PC-9 (cell line): ENCODE measurements around the gene RDH13. TPM values are rescaled to one million over a fixed set of nuclear protein-coding genes. Genes with fewer than 3 reads are reported as not detected.
"Not testable (repeated sequence)": the region's sequence is repeated elsewhere in the genome, so short reads cannot be mapped to it uniquely, and the experiment has no call there.

Source experiments
- BruUV-seq: library from RNA; stranded (reverse); fragments of 400-500 nt; replicated peaks from 2 replicates; lab custom pipeline; 2021; lab: Mats Ljungman, UMichigan
- CTCF ChIA-PET: fragments of 300-600 bp; sonication (Branson Sonifier 250); formaldehyde crosslinking; loops from one replicate; lab custom pipeline; 2022; ENCODE audit warnings: antibody characterized with exemption; lab: Charles Lee
- POLR2A ChIA-PET: fragments of 300-600 bp; sonication (Branson Sonifier 250); formaldehyde crosslinking; loops from one replicate; lab custom pipeline; 2022; ENCODE audit warnings: antibody characterized with exemption; ENCODE audit not compliant: unreplicated experiment; lab: Charles Lee
- DNase-seq, 2 experiments: peaks; one replicate each; pipeline versions ENCODE4 v3.0.0 to v3.0.0-alpha.2; 2015 to 2022; ENCODE audit warnings: mixed read lengths in 1 of 2
- H2AFZ ChIP-seq: fragments of 200-600 bp; sonication (generic); 2 replicates; pipeline ENCODE4 v1.8.1; 2017; ENCODE audit warnings: antibody characterized with exemption
- H3F3A ChIP-seq: fragments of 200-600 bp; sonication (generic); 2 replicates; pipeline ENCODE4 v1.8.1; 2017; ENCODE audit warnings: antibody characterized with exemption, mild to moderate bottlenecking, low read depth; ENCODE audit not compliant: insufficient read depth
- H3K27ac ChIP-seq: fragments of 200-600 bp; sonication (generic); 2 replicates; pipeline ENCODE4 v1.6.1; 2016; ENCODE audit warnings: mixed run types
- H3K27me3 ChIP-seq: fragments of 200-600 bp; sonication (generic); 2 replicates; pipeline ENCODE4 v1.6.1; 2016; ENCODE audit warnings: low read depth, mixed run types; ENCODE audit not compliant: insufficient read depth
- H3K36me3 ChIP-seq: fragments of 200-600 bp; sonication (generic); 2 replicates; pipeline ENCODE4 v1.6.1; 2016; ENCODE audit warnings: low read depth, mixed run types
- H3K4me1 ChIP-seq: fragments of 200-600 bp; sonication (generic); replicated peaks from 2 replicates; pipeline ENCODE4 v1.6.1; 2016; ENCODE audit warnings: mixed run types; ENCODE audit not compliant: insufficient read depth
- H3K4me2 ChIP-seq: fragments of 200-600 bp; sonication (generic); 2 replicates; pipeline ENCODE4 v1.6.1; 2017; ENCODE audit warnings: mixed run types
- H3K4me3 ChIP-seq: fragments of 200-600 bp; sonication (generic); 2 replicates; pipeline ENCODE4 v1.6.1; 2016; ENCODE audit warnings: mixed run types
- H3K79me2 ChIP-seq: fragments of 200-600 bp; sonication (generic); 2 replicates; pipeline ENCODE4 v1.6.1; 2017; ENCODE audit warnings: low read depth, mixed run types
- H3K9me2 ChIP-seq: fragments of 200-600 bp; sonication (generic); 2 replicates; pipeline ENCODE4 v1.8.1; 2017; ENCODE audit warnings: mild to moderate bottlenecking; ENCODE audit not compliant: insufficient read depth
- H3K9me3 ChIP-seq: fragments of 200-600 bp; sonication (generic); 2 replicates; pipeline ENCODE4 v1.8.1; 2016; ENCODE audit warnings: low read depth; ENCODE audit not compliant: insufficient read depth
- H4K20me1 ChIP-seq: fragments of 200-600 bp; sonication (generic); 2 replicates; pipeline ENCODE4 v1.8.1; 2017; ENCODE audit not compliant: insufficient read depth
- EZH2 ChIP-seq: fragments of 200-600 bp; sonication (generic); IDR thresholded peaks from 2 replicates; pipeline ENCODE4 v1.8.0; 2017; ENCODE audit warnings: antibody characterized with exemption, low read depth
- intact Hi-C: fragments of 100-400 bp; cut with micrococcal nuclease; formaldehyde crosslinking; loops from one replicate; pipeline ENCODE4 v1.10.0; 2022; ENCODE audit not compliant: unreplicated experiment
- total RNA-seq: library from RNA; stranded (reverse); gene quantifications from 2 replicates; pipeline ENCODE4 v1.2.3, GENCODE V29; 2021
- TF ChIP-seq, protein P1 (sequence below): fragments of 200-600 bp; sonication (generic); conservative IDR thresholded peaks from 2 replicates; pipeline ENCODE4 v1.6.1; 2017; ENCODE audit warnings: mixed run types, antibody characterized with exemption, mild to moderate bottlenecking, moderate library complexity

RDH13 gene
- total RNA-seq, 1 experiment from 2014 or later = 39.8 TPM

DNA sequence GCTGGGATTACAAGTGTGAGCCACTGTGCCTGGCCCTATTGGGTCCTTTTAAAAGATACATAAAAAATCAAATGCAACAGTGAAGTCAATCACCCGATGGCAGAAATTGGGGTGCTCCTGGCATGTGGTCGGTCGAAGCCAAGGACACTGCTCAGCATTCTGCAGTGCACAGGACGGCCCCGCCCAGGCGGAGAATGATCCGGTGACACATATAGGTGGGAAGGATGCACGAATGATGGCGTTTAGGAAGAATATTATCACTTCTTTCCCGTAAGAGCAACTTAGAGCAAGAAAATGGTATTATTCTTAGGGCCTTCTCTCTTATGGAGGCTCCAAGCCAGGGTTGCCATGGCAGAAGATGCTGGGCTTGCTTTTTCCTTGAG lies 21.7 kb downstream of the RDH13 start:
- no peak overlapping the region for H3K4me3 ChIP-seq
- no peaks in the 10 kb centered on the region for H3K4me1 ChIP-seq
- no peaks in the 10 kb centered on the region for H3K79me2 ChIP-seq
- no peaks in the 10 kb centered on the region; the same call in 1 of the 2 replicates for H3K36me3 ChIP-seq
- no peak overlapping the region for H2AFZ ChIP-seq
- DNase-seq = no peak
- TF ChIP-seq, protein P1, sequence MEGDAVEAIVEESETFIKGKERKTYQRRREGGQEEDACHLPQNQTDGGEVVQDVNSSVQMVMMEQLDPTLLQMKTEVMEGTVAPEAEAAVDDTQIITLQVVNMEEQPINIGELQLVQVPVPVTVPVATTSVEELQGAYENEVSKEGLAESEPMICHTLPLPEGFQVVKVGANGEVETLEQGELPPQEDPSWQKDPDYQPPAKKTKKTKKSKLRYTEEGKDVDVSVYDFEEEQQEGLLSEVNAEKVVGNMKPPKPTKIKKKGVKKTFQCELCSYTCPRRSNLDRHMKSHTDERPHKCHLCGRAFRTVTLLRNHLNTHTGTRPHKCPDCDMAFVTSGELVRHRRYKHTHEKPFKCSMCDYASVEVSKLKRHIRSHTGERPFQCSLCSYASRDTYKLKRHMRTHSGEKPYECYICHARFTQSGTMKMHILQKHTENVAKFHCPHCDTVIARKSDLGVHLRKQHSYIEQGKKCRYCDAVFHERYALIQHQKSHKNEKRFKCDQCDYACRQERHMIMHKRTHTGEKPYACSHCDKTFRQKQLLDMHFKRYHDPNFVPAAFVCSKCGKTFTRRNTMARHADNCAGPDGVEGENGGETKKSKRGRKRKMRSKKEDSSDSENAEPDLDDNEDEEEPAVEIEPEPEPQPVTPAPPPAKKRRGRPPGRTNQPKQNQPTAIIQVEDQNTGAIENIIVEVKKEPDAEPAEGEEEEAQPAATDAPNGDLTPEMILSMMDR = no peak
- TF ChIP-seq EZH2 = no peak
- no peaks in the 10 kb centered on the region for H3K27me3 ChIP-seq
- POLR2A ChIA-PET = no interaction called here
- H3K9me3 ChIP-seq = no peaks in the 10 kb centered on the region
- peaks cover 45% of the 10 kb centered on the region for H4K20me1 ChIP-seq
- no peak overlapping the region for H3K4me2 ChIP-seq
- peaks cover 38% of the 10 kb centered on the region; the same call in 1 of the 2 replicates for H3F3A ChIP-seq
- H3K9me2 ChIP-seq = no peaks in the 10 kb centered on the region
- BruUV-seq = no TSS peak
- H3K27ac ChIP-seq = no peak overlapping the region
- CTCF ChIA-PET = no interaction called here
- intact Hi-C loops = no loop called here

DNA sequence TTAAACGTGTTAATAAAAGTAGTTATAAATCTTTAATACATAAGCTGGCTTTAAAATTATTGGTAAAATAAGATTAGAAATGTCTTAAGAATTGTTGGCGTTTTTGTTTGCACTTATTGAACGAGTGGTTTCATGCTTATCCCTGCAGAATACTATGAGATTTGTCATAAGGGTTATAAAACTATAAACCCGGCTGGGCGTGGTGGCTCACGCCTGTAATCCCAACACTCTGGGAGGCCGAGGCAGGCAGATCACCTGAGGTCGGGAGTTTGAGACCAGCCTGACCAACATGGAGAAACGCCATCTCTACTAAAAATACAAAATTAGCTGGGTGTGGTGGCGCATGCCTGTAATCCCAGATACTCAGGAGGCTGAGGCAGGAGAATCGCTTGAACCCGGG lies 22.3 kb downstream of the RDH13 start:
- DNase-seq, intact Hi-C loops, BruUV-seq, H3K27me3 ChIP-seq, H3K9me3 ChIP-seq, H3K9me2 ChIP-seq, H3K27ac ChIP-seq, POLR2A ChIA-PET, H3K79me2 ChIP-seq, H2AFZ ChIP-seq, H3K4me3 ChIP-seq, H3K36me3 ChIP-seq, H3K4me1 ChIP-seq, H3K4me2 ChIP-seq, CTCF ChIA-PET: not testable (repeated sequence)
- H4K20me1 ChIP-seq = peaks cover 45% of the 10 kb centered on the region
- peaks cover 38% of the 10 kb centered on the region; the same call in 1 of the 2 replicates for H3F3A ChIP-seq

DNA sequence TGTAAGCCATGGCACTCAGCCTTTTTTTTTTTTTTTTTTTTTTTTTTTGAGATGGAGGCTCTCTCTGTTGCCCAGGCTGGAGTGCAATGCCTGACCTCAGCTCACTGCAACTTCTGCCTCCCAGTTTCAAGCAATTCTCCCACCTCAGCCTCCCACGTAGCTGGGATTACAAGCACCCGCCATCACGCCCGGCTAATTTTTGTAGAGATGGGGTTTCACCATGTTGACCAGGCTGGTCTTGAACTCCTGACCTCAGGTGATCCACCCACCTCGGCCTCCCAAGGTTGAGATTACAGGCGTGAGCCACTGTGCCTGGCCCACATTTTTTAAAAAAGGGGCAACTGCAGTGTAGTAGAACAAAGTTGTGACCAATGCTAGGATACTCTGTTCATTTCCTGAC lies 25.3 kb downstream of the RDH13 start:
- POLR2A ChIA-PET, intact Hi-C loops, H3K27ac ChIP-seq, DNase-seq, H3K9me2 ChIP-seq, H3K4me2 ChIP-seq, CTCF ChIA-PET, H2AFZ ChIP-seq, H3K36me3 ChIP-seq, H3K9me3 ChIP-seq, H3K4me1 ChIP-seq, H3K4me3 ChIP-seq, H3K79me2 ChIP-seq, BruUV-seq, H3K27me3 ChIP-seq: not testable (repeated sequence)
- H3F3A ChIP-seq = peaks cover 22% of the 10 kb centered on the region; the same call in 1 of the 2 replicates
- peaks cover 52% of the 10 kb centered on the region for H4K20me1 ChIP-seq

DNA sequence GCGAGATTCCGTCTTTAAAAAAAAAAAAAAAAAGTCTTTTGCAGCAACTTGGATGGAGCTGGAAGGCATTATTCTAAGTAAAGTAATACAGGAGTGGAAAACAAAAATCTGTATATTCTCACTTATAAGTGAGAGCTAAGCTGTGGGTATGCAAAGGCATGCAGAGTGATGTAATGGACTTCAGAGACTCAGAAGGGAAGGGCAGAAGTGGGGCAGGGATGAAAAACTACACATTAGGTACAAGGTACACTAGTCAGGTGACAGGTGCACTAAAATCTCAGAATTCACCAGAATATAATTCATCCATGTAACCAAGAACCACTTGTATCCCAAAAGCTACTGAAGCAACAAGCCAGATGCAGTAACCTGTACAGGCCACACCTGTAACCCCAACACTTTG lies 26.9 kb downstream of the RDH13 start:
- no peak for TF ChIP-seq EZH2
- TF ChIP-seq, protein P1 = no peak
- Histone ChIP-seq H3K4me3 (no peak overlapping the region), H3K79me2 (no peaks in the 10 kb centered on the region; the same call in 1 of the 2 replicates), H3K4me1 (no peaks in the 10 kb centered on the region), H3K4me2 (no peak overlapping the region), H3K36me3 (no peaks in the 10 kb centered on the region), H4K20me1 (peaks cover 54% of the 10 kb centered on the region), H2AFZ (no peak overlapping the region), H3K9me2 (no peaks in the 10 kb centered on the region), H3K27me3 (no peaks in the 10 kb centered on the region), H3K27ac (no peak overlapping the region), H3K9me3 (no peaks in the 10 kb centered on the region), H3F3A (peaks cover 22% of the 10 kb centered on the region; the same call in 1 of the 2 replicates)
- no TSS peak for BruUV-seq
- DNase-seq = no peak
- POLR2A ChIA-PET = no interaction called here
- intact Hi-C loops = no loop called here
- CTCF ChIA-PET = interaction anchor here (0.7 kb wide), 1 partner anchor 76 kb away, joined by 10 read pairs; no protein-coding TSS in a partner anchor
